ENCODE data around the gene TMEM74B. TPM values are rescaled to one million over a fixed set of nuclear protein-coding genes. Genes with fewer than 3 reads are reported as not detected.

TMEM74B gene
- total RNA-seq, 1 donor from 2014 or later, result 1.2 TPM

DNA sequence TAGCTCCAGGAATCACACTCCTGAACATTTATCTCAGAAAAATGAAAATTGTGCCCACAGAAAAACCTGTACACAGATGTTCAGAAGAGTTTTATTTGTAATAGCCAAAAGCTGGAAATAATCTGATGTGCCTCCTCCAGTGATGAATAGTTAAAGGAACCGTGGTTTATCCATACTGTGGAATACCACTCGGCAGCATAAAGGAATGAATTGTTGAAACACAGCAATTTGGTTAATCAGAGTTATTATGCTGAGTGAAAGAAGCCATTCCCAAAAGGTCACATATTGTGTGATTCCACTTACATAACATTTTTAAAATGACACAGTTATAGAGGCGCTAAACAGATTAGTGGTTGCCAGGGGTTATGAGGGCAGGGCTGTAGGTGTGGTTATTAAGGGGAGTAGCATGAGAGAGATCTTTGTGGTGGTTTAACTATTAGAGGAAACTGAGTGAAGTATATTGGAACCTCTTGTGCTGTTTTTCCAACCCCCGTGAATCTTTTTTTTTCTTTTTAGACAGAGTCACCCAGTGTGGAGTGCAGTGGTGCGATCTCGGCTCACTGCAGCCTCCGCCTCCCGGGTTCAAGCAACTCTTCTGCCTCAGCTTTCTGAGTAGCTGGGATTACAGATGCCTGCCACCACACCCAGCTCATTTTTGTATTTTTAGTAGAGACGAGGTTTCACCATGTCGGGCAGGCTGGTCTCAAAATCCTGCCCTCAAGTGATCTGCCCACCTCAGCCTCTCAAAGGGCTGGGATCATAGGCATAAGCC, 40.2 kb downstream of the TMEM74B start:
- no peak for TF ChIP-seq CTCF (conservative IDR thresholded peaks at IDR 0.05; ENCODE audit: low read depth, low read length)
- no peak overlapping the region for H3K4me3 ChIP-seq (ENCODE audit: low read depth, low read length)

GRCh38 chr20:1137236-1137635, 47.5 kb downstream of the TMEM74B start:
- no peak overlapping the region for H3K4me3 ChIP-seq (ENCODE audit: low read depth, low read length)
- no peak for TF ChIP-seq CTCF (conservative IDR thresholded peaks at IDR 0.05; ENCODE audit: low read depth, low read length)
- no peak for DNase-seq (ENCODE audit: low read depth)

More for the DNA sequence above, 40.2 kb downstream of the TMEM74B start:
- DNase-seq (ENCODE audit: low read depth), result no peak

DNA sequence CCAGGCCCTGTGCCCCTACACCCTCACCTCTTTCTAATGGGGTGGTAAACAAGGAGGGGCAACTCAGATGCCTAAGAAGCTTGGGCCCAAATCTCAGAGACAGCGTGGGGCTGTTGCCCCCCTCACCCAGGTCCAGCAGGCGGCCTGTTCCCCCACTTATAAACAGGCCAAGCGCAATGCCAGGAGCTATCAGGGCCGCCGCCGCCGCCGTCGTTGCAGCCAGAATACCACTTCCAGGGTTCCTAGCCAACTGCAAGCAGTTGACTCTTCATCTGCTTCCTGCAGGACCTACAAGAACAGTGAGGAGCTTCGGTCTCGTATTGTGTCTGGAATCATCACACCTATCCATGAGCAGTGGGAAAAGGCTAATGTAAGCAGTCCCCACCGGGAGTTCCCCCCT, 49.9 kb downstream of the TMEM74B start:
- no peak for DNase-seq (ENCODE audit: low read depth)
- no peak for TF ChIP-seq CTCF (conservative IDR thresholded peaks at IDR 0.05; ENCODE audit: low read depth, low read length)
- no peak overlapping the region for H3K4me3 ChIP-seq (ENCODE audit: low read depth, low read length)

- DNase-seq (ENCODE audit: low read depth), result no peak
- no peak for TF ChIP-seq CTCF (conservative IDR thresholded peaks at IDR 0.05; ENCODE audit: low read depth, low read length)
- H3K4me3 ChIP-seq (ENCODE audit: low read depth, low read length), result no peak overlapping the region
Observed at GRCh38 chr20:1134355-1134754, 50.4 kb downstream of the TMEM74B start.

DNA sequence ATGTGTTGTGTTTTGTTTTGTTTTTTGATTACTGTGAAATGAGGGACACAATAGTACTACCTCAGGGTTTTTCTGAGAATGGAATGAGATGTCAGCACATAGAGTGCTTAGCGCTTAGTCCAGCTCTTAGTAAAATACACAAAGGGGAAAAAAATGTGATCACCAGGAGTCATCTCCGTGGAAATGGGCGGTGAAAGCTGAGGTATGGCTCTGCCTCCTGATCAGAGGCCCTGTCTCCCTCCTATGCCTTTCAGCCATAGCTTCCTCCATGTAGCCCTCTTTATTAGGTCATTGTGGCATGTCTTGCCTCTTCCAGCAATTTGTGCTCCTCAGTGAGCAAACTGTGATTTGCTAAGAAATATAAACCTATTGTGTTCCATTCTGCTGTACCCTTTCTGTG, 53.4 kb downstream of the TMEM74B start:
- no peak for TF ChIP-seq CTCF (conservative IDR thresholded peaks at IDR 0.05; ENCODE audit: low read depth, low read length)
- H3K4me3 ChIP-seq (ENCODE audit: low read depth, low read length), result no peak overlapping the region

GRCh38 chr20:1130847-1131246, 53.9 kb downstream of the TMEM74B start:
- no peak for DNase-seq (ENCODE audit: low read depth)
- no peak for TF ChIP-seq CTCF (conservative IDR thresholded peaks at IDR 0.05; ENCODE audit: low read depth, low read length)
- H3K4me3 ChIP-seq (ENCODE audit: low read depth, low read length), result no peak overlapping the region

More for the DNA sequence above, 53.4 kb downstream of the TMEM74B start:
- DNase-seq (ENCODE audit: low read depth), result no peak

Other genes starting within 250 kb of the TMEM74B start
- 0.07 and 1.2 TPM in 2 replicates for gene RSPO4, start 182.7 kb downstream of the TMEM74B start, total RNA-seq
- gene PSMF1, start 66.4 kb downstream of the TMEM74B start, total RNA-seq, result 156 and 171 TPM in 2 replicates
- not detected in 2 replicates for gene C20orf202, start 18.5 kb upstream of the TMEM74B start, total RNA-seq
- gene RAD21L1, start 41.1 kb upstream of the TMEM74B start, total RNA-seq, result 0.06 and 1.2 TPM in 2 replicates
- 4.6 and 7.2 TPM in 2 replicates for gene SNPH, start 81.3 kb upstream of the TMEM74B start, total RNA-seq
- 2.8 and 5.1 TPM in 2 replicates for gene SDCBP2, start 144.2 kb upstream of the TMEM74B start, total RNA-seq
- 129 and 188 TPM in 2 replicates for gene FKBP1A, start 208.1 kb upstream of the TMEM74B start, total RNA-seq